SK-N-SH (cell line): ENCODE data around the gene CLIP3. TPM values are rescaled to one million over a fixed set of nuclear protein-coding genes. Genes with fewer than 3 reads are reported as not detected.
"Not testable (repeated sequence)": the region's sequence is repeated elsewhere in the genome, so short reads cannot be mapped to it uniquely, and the experiment has no call there.

Experiments used
- CTCF ChIA-PET: fragments of 300-600, 350-600 bp; formaldehyde crosslinking; extraction: SDS; loops from one replicate; lab custom pipeline; 2021; lab: Yijun Ruan, JAX
- POLR2A ChIA-PET: fragments of 350-600 bp; sonication (Branson Sonifier 250); formaldehyde crosslinking; extraction: SDS; loops from one replicate; lab custom pipeline; 2020; ENCODE audit warnings: antibody characterized with exemption, inconsistent platforms; lab: Yijun Ruan, JAX
- DNase-seq: peaks from one replicate; pipeline ENCODE4 v3.0.0; 2012
- H2AFZ ChIP-seq: fragments of 200-600 bp; sonication (generic); 2 replicates; pipeline ENCODE4 v1.8.1; 2016; ENCODE audit warnings: antibody characterized with exemption, mild to moderate bottlenecking, low read depth
- H3F3A ChIP-seq: fragments of 200-600 bp; sonication (generic); replicated peaks from 2 replicates; pipeline ENCODE3; 2016; ENCODE audit warnings: antibody characterized with exemption, mild to moderate bottlenecking; ENCODE audit not compliant: insufficient read depth
- H3K27ac ChIP-seq, 2 experiments: fragments of 200-500 bp in 1 of 2; fragments of 200-600 bp in 1 of 2; sonication (Bioruptor generic) in 1 of 2; sonication (generic), shearing (Covaris generic) in 1 of 2; 2 replicates each; pipeline versions ENCODE4 v1.5.1 to v1.6.1; 2014 to 2016; ENCODE audit warnings: low read depth in 2 of 2, inconsistent platforms in 1 of 2, low read length in 1 of 2, mild to moderate bottlenecking in 1 of 2, mixed read lengths in 1 of 2
- H3K27me3 ChIP-seq: fragments of 200-600 bp; sonication (generic), shearing (Covaris generic); 2 replicates; pipeline ENCODE4 v1.6.1; 2016; ENCODE audit warnings: mixed run types; ENCODE audit not compliant: insufficient read depth
- H3K36me3 ChIP-seq, 2 experiments: fragments of 200-500 bp in 1 of 2; fragments of 200-600 bp in 1 of 2; sonication (Bioruptor generic) in 1 of 2; sonication (generic) in 1 of 2; replicated peaks in 1 of 2; 2 replicates each; pipeline versions ENCODE3 to v1.5.1; 2014 to 2016; ENCODE audit warnings: low read length in 1 of 2, mild to moderate bottlenecking in 1 of 2; ENCODE audit not compliant: insufficient read depth in 2 of 2, control insufficient read depth in 1 of 2
- H3K4me1 ChIP-seq, 2 experiments: fragments of 200-500 bp in 1 of 2; fragments of 200-600 bp in 1 of 2; sonication (Bioruptor generic) in 1 of 2; sonication (generic), shearing (Covaris generic) in 1 of 2; 2 replicates each; pipeline versions ENCODE4 v1.5.1 to v1.6.1; 2014 to 2016; ENCODE audit warnings: low read depth in 1 of 2, low read length in 1 of 2, mixed run types in 1 of 2; ENCODE audit not compliant: insufficient read depth in 2 of 2, control insufficient read depth in 1 of 2
- H3K4me2 ChIP-seq: fragments of 200-600 bp; sonication (generic), shearing (Covaris generic); 2 replicates; pipeline ENCODE4 v1.6.1; 2017; ENCODE audit warnings: mixed run types
- H3K4me3 ChIP-seq, 2 experiments: fragments of 200-500 bp in 1 of 2; fragments of 200-600 bp in 1 of 2; sonication (Bioruptor generic) in 1 of 2; sonication (generic), shearing (Covaris generic) in 1 of 2; 2 replicates each; pipeline versions ENCODE4 v1.5.1 to v1.8.1; 2014 to 2016; ENCODE audit warnings: low read depth in 2 of 2, inconsistent platforms in 1 of 2, low read length in 1 of 2, mild to moderate bottlenecking in 1 of 2, mixed read lengths in 1 of 2, moderate library complexity in 1 of 2
- H3K79me2 ChIP-seq: fragments of 200-600 bp; sonication (generic); 2 replicates; pipeline ENCODE4 v1.8.1; 2017; ENCODE audit warnings: mild to moderate bottlenecking; ENCODE audit not compliant: insufficient read depth
- H3K9ac ChIP-seq: fragments of 200-600 bp; sonication (generic); 2 replicates; pipeline ENCODE4 v1.6.1; 2017; ENCODE audit warnings: mixed run types
- H3K9me2 ChIP-seq: fragments of 200-600 bp; sonication (generic); 2 replicates; pipeline ENCODE4 v1.6.1; 2017; ENCODE audit warnings: mixed run types
- H3K9me3 ChIP-seq: fragments of 200-600 bp; sonication (generic); 2 replicates; pipeline ENCODE4 v1.6.1; 2017; ENCODE audit warnings: mixed run types, mild to moderate bottlenecking, moderate library complexity
- H4K20me1 ChIP-seq: fragments of 200-600 bp; sonication (generic); 2 replicates; pipeline ENCODE4 v1.6.1; 2017; ENCODE audit warnings: mild to moderate bottlenecking, mixed run types; ENCODE audit not compliant: insufficient read depth
- ELF1 ChIP-seq: IDR thresholded peaks from 2 replicates; pipeline ENCODE4 v1.4.0; 2012
- EZH2phosphoT487 ChIP-seq: fragments of 200-600 bp; sonication (generic); IDR thresholded peaks from 2 replicates; pipeline ENCODE4 v1.6.1; 2017; ENCODE audit warnings: low read depth, mixed run types, mild to moderate bottlenecking, antibody characterized with exemption, moderate library complexity, borderline replicate concordance
- FOXM1 ChIP-seq: IDR thresholded peaks from 2 replicates; pipeline ENCODE4 v1.4.0; 2012; ENCODE audit warnings: low read depth, mild to moderate bottlenecking
- GABPA ChIP-seq: IDR thresholded peaks from 2 replicates; pipeline ENCODE4 v1.4.0; 2012; ENCODE audit warnings: low read depth, mild to moderate bottlenecking
- IRF3 ChIP-seq: fragments of 150-350 bp; IDR thresholded peaks from 2 replicates; pipeline ENCODE4 v1.6.1; 2016; ENCODE audit warnings: mild to moderate bottlenecking, low read depth, low read length
- MAX ChIP-seq: IDR thresholded peaks from 2 replicates; pipeline ENCODE4 v1.4.0; 2012; ENCODE audit warnings: low read depth
- MXI1 ChIP-seq: IDR thresholded peaks from 2 replicates; pipeline ENCODE4 v1.6.1; 2012; ENCODE audit warnings: mild to moderate bottlenecking, low read depth, low read length, improper control_type of control experiment
- NFIC ChIP-seq: IDR thresholded peaks from 2 replicates; pipeline ENCODE4 v1.4.0; 2012; ENCODE audit warnings: borderline replicate concordance
- NRF1 ChIP-seq: IDR thresholded peaks from 2 replicates; pipeline ENCODE4 v1.6.1; 2012; ENCODE audit warnings: low read depth, mild to moderate bottlenecking, low read length
- RCOR1 ChIP-seq: fragments of 150-350 bp; IDR thresholded peaks from 2 replicates; pipeline ENCODE4 v1.6.1; 2017; ENCODE audit warnings: antibody characterized with exemption, low read length
- REST ChIP-seq: IDR thresholded peaks from 2 replicates; pipeline ENCODE4 v1.6.1; 2012; ENCODE audit warnings: mild to moderate bottlenecking, low read depth, low read length, moderate library complexity
- RXRA ChIP-seq: IDR thresholded peaks from 2 replicates; pipeline ENCODE4 v1.4.0; 2012; ENCODE audit warnings: low read depth, mild to moderate bottlenecking, borderline replicate concordance
- SIN3A ChIP-seq: IDR thresholded peaks from 2 replicates; pipeline ENCODE4 v1.6.1; 2012; ENCODE audit warnings: low read depth, mild to moderate bottlenecking, low read length, moderate library complexity, borderline replicate concordance
- TCF12 ChIP-seq: IDR thresholded peaks from 2 replicates; pipeline ENCODE4 v1.4.0; 2012
- WGBS: methylation state at CpG from one replicate; pipeline ENCODE4 v1.1.6; 2017; ENCODE audit warnings: low lambda C conversion rate; 5-methylcytosine and 5-hydroxymethylcytosine counted together
- polyA plus RNA-seq, 3 experiments: library from polyadenylated mRNA; depleted of rRNA; stranded (reverse); fragments of >200 nt; gene quantifications; 2 replicates each; pipeline ENCODE4 v1.2.3, GENCODE V29; 2012
- TF ChIP-seq, protein P1 (sequence below): IDR thresholded peaks from 2 replicates; pipeline ENCODE4; 2012
- TF ChIP-seq, protein P2 (sequence below): fragments of 150-350 bp; IDR thresholded peaks from 2 replicates; pipeline ENCODE4 v1.6.1; 2017; ENCODE audit warnings: antibody characterized with exemption, low read length, low read depth, borderline replicate concordance

CLIP3 gene
- polyA plus RNA-seq, 1 of the 3 experiments (the other 2 are of a cell fraction), result 13.1 TPM

DNA sequence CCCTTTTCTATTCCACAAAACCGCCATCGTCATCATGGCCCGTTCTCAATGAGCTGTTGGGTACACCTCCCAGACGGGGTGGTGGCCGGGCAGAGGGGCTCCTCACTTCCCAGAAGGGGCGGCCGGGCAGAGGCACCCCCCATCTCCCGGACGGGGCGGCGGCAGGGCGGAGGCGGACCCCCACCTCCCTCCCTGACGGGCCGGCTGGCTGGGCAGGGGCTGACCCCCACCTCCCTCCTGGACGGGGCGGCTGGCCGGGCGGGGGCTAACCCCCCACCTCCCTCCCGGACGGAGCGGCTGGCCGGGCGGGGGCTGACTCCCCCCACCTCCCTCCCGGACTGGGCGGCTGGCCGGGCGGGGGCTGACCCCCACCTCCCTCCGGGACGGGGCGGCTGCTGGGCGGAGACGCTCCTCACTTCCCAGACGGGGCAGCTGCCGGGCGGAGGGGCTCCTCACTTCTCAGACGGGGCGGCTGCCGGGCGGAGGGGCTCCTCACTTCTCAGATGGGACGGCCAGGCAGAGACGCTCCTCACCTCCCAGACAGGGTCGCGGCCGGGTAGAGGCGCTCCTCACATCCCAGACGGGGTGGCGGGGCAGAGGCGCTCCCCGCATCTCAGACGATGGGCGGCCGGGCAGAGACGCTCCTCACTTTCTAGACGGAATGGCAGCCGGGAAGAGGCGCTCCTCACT lies 36.3 kb upstream of the CLIP3 start:
- CTCF ChIA-PET, H3K79me2 ChIP-seq, H2AFZ ChIP-seq, H3K4me2 ChIP-seq, POLR2A ChIA-PET, H3K27ac ChIP-seq, H3K9me3 ChIP-seq, H3K9me2 ChIP-seq, H3K4me3 ChIP-seq, H3K9ac ChIP-seq, H3K27me3 ChIP-seq, DNase-seq: not testable (repeated sequence)
- Histone ChIP-seq H3F3A (peaks cover 11% of the 10 kb centered on the region), H3K36me3 (peaks cover 11 to 23% of the 10 kb centered on the region in 2 experiments), H3K4me1 (peaks cover 0 to 12% of the 10 kb centered on the region in 2 experiments; a peak in 1 of 4 replicates), H4K20me1 (peaks cover 26% of the 10 kb centered on the region)
- 98% methylated on average over 13 of the region's 57 CpGs for WGBS

DNA sequence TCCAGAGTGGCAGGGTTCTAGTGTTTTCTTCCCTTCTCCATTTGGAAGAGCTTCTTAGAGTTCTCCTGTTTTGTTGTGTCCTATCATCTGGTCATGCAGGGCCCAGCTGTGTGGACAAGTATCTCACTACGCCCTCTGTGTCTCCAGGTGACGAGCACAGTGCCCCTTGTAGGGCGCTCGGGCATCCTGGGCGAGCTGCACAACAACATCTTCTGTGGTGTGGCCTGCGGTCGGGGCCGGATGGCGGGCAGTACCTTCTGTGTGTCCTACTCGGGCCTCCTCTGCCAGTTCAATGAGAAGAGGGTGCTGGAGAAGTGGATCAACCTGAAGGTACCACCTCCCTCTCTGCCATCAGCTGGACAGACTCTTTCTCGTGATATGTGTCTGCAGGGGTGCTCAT lies 35.0 kb upstream of the CLIP3 start:
- Histone ChIP-seq H3K27me3 (no peaks in the 10 kb centered on the region), H3K4me3 (no peak overlapping the region), H3K9me2 (no peaks in the 10 kb centered on the region), H3K36me3 (peaks cover 11 to 23% of the 10 kb centered on the region in 2 experiments), H3K79me2 (no peaks in the 10 kb centered on the region), H3F3A (peaks cover 11% of the 10 kb centered on the region), H3K27ac (no peak overlapping the region; a peak in 1 of 4 replicates), H4K20me1 (peaks cover 21% of the 10 kb centered on the region), H3K9ac (no peak overlapping the region), H3K9me3 (no peaks in the 10 kb centered on the region), H3K4me1 (peaks cover 0 to 12% of the 10 kb centered on the region in 2 experiments; a peak in 1 of 4 replicates), H3K4me2 (no peak overlapping the region), H2AFZ (no peak overlapping the region)
- POLR2A ChIA-PET, result no interaction called here
- CTCF ChIA-PET, result interaction anchor here (1.1 kb wide), 1 partner anchor 12 kb away, joined by 4 read pairs; no protein-coding TSS in a partner anchor
- TF ChIP-seq RCOR1 (no peak), RXRA (no peak), MXI1 (no peak), MAX (no peak), SIN3A (no peak), NFIC (no peak), FOXM1 (no peak), NRF1 (no peak), TCF12 (no peak), REST (no peak), ELF1 (no peak), IRF3 (no peak), GABPA (no peak), EZH2phosphoT487 (no peak)
- TF ChIP-seq, protein P1, sequence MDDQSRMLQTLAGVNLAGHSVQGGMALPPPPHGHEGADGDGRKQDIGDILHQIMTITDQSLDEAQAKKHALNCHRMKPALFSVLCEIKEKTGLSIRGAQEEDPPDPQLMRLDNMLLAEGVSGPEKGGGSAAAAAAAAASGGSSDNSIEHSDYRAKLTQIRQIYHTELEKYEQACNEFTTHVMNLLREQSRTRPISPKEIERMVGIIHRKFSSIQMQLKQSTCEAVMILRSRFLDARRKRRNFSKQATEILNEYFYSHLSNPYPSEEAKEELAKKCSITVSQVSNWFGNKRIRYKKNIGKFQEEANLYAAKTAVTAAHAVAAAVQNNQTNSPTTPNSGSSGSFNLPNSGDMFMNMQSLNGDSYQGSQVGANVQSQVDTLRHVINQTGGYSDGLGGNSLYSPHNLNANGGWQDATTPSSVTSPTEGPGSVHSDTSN, result no peak
- TF ChIP-seq, protein P2, sequence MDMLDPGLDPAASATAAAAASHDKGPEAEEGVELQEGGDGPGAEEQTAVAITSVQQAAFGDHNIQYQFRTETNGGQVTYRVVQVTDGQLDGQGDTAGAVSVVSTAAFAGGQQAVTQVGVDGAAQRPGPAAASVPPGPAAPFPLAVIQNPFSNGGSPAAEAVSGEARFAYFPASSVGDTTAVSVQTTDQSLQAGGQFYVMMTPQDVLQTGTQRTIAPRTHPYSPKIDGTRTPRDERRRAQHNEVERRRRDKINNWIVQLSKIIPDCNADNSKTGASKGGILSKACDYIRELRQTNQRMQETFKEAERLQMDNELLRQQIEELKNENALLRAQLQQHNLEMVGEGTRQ, result no peak
- no peak for DNase-seq
- WGBS, result 78% methylated on average over 3 of the region's 11 CpGs
